CD4-positive, alpha-beta T cell treated with Interleukin-10 for 1 hour (primary cell): ENCODE data around the gene CALM3.
"Not testable (repeated sequence)": the region's sequence is repeated elsewhere in the genome, so short reads cannot be mapped to it uniquely, and the experiment has no call there.

Experiments
- DNase-seq: peaks from one replicate; pipeline ENCODE4 v3.0.0-alpha.2; 2020

The CALM3 gene

DNA sequence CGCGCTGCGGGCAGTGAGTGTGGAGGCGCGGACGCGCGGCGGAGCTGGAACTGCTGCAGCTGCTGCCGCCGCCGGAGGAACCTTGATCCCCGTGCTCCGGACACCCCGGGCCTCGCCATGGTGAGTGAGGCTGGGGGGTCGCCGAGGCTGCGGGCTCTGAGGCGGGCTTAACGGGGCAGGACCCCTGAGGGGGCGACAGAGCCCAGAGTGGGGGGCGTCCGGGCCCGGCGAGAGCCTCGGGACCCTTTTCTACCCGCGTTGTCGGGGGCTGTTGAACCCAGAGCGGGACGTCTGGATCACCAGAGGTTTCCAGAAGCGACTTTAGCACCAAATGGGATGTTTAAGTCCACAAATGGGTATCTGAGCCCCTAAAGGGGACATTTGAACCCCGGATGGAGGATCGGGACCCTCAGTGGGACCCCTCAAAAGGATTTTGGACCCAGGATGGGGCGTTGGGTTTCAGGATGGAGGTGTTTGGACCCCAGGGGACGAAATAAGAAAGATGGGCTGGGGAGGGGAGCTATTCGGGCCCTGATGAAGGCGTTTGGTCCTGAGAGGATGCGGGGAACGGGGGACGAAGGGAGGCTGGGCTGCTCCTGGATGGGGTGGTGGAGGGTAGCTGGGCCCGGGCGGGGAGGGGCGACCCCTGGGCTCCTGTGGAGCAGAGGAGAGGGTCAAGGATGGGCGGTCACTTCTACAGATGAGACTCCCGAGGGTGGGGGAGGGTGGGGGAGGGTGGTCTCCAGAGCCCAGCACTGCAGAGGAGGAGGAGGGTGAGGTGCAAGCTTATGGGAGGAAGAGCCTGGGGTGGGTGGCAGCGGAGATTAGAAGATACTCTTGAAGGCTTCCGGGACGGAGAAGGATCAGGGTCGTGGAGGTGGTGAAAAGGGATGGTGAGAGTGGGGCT, at the start of gene CALM3:
TSS of gene CALM3 (plus strand) at position 13 of the 907 bp plus-strand sequence. CDS start at position 118, 105 bp downstream.
- DNase-seq, result no peak

DNA sequence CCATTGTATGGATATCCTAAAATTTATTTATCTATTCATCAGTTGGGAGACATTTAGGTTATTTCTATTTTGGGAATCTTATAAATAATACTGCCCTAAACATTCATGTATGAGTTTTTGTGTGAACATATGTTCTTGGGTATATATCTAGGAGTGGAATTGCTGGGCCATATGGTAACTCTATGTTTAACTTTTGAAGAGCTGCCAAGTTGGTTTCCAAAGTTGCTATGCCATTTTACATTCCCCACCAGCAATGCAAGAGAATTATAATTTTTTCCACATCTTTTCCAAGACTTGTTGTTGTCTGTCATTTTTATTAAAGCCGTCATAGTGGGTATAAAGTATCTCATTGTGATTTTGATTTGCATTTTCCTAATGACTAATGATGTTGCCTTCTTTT, 48.2 kb upstream of the CALM3 start:
- DNase-seq, result no peak

DNA sequence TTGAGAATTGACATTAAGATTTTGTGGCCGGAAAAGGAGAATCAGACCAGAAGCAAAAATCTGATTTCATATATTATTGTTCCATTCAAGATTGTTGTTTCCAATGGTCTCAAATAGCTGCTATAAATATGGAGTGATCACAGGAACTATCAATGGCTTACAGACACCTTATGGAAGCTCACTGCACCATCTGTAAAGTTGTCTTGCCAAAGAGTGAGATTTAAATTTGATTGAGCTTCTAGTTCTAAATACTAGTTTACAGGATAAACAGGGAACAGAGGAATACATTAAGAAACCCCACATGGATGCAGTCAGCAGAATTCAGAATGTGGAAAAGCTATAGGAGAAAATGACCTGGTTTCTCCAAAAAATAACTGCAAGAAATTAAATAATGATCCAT, 47.0 kb upstream of the CALM3 start:
- no peak for DNase-seq

DNA sequence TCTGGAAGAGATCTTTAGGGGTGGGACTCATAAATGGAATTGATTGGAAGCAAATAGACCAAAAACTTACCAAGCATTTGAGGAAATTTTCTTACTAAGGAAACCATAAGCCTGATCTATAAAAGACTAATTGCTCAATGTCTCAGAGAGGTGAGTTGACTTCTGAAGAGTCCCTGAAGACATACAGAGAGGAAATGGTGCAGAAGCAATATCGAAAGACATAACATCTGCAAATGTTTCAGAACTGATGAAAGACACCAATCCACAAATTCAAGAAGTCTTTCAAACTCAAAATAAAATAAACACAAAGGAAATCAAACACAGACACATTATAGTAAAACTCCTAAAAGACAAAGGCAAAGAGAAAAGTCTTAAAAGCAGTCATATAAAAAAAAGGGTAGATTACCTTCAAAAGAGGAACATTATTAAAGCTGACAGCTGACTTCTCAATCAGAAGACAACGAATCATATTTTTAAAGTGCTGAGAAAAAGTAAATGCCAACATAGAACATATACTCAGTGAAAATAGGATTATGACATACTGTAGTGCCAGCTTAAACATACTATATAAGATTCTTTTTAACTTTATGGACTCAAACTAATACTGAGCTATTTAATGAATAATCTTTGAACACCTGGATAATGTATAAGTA, 45.4 kb upstream of the CALM3 start:
- DNase-seq, result no peak

DNA sequence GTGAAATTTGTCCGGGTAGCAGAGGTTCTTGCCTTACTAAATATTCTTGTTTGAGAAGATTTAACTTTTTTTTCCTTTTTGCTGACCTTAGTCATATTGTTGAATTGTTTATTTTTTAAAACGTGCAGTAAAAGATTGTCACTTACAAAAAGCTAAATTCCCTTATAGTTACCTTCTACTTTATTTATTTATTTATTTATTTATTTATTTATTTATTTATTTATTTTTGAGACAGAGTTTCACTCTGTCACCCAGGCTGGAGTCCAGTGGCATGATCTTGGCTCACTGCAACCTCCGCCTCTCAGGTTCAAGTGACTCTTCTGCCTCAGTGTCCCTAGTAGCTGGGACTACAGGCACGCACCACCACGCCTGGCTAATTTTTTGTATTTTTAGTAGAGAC, 44.7 kb upstream of the CALM3 start:
- not testable (repeated sequence) for DNase-seq

DNA sequence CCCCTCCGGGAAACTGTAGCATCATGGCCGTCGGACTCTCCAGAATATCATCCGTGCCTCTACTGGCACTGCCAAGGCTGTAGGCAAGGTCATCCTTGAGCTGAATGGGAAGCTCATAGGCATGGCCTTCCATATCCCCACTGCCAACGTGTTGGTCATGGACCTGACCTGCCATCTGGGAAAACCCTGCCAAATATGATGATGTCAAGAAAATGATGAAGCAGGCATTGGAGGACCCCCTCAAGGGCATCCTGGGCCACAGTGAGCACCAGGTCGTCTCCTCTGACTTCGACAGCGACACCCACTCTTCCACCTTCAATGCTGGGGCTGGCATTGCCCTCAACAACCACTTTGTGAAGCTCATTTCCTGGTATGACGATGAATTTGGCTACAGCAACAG, 41.9 kb upstream of the CALM3 start:
- DNase-seq, result no peak

DNA sequence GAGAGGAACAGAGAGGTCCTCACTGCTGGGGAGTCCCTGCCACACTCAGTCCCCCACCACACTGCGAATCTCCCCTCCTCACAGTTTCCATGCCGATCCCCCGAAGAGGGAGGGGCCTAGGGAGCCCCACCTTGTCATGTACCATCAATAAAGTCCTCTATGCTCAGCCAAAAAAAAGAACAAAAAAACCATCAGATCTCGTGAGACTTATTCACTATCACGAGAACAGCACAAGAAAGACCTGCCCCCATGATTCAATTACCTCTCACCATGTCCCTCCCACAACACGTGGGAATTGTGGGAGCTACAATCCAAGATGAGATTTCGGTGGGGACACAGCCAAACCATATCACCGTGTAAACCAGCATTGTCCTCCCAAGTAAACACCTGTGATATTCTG, 41.5 kb upstream of the CALM3 start:
- DNase-seq, result not testable (repeated sequence)

DNA sequence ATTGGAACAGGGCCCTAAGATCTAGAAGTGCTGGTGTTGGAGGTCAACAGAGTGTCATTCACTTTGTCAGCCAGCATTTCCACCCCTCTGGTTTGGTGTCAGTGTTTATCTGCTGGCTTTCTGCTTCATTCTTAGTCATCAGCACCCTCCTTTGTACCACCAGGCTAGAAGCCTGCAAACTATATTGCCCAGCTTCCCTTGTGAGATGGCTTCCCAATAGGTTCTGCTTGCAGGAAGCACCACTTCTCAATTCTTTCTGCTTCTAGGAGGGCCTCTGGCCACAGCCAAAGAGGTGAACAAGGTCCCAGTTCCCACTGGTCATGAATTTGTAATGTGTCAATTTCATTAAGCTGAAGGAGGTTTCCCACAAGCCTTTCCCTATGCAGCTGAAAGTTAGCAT, 36.4 kb upstream of the CALM3 start:
- DNase-seq, result no peak

DNA sequence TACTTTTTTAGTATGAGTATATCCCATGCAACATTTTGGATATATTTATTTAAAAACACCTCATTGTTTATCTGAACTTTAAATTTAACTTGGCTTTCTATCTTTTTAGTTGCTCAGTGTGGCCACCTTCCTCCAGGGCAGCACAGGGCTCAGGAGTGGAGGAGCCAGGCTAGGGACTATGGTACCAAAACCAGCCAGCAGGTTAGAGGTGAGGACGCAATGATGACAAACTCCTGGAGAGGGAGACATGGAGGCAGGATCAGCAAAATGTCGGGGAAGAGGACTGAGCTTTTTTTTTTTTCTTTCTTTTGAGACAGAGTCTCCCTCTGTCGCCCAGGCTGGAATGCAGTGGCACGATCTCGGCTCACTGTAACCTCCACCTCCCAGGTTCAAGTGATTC, 29.6 kb upstream of the CALM3 start:
- DNase-seq, result peak; percentile 17

DNA sequence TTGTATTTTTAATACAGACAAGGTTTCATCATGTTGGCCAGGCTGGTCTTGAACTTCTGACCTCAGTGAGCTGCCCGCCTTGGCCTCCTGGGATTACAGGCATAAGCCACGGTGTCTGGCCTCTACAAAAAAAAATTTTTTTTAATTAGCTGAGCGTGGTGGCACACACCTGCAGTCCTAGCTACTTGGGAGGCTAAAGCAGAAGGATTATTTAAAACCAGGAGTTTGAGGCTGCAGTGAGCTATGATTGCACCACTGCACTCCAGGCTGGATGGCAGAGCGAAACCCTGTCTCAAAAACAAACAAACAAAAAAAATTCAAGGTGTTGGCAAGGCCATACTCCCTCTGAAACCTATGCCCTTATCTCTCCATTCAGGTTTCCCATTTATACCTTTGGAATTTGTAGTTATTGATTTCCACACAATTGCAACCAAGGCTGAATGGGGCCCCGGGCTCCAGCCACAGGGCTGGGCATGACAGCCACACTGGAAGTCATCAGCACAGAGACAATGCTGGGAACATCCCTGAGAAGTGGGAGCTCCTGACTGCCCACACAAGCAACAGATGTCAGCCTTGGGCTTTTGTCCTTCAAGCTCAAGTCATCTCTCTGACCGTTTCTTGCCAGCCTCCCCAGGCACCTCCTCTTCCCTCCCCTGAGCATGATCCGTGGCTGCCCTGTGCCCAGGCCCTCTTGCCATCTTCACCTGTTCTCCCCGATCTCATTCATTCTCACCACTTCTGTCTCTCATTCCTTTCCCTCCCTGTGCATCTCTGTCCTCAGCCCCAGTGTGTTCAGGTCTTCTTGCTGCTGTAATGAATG, 27.2 kb upstream of the CALM3 start:
- DNase-seq, result no peak

DNA sequence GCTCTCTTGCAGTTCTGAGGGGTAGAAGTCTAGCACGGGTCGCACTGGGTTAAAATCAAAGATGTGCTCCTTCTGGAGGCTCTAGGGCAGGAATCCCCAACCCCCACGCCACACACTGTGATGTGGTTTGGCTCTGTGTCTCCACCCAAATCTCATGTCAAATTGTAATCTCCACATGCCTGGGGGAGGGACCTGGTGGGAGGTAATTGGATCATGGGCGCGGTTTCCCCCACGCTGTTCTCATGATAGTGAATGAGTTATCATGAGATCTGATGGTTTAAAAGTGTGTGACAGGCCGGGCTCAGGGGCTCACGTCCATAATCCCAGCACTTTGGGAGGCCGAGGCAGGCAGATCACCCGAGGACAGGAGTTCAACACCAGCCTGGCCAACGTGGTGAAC, 26.6 kb upstream of the CALM3 start:
- DNase-seq, result peak; percentile 40

DNA sequence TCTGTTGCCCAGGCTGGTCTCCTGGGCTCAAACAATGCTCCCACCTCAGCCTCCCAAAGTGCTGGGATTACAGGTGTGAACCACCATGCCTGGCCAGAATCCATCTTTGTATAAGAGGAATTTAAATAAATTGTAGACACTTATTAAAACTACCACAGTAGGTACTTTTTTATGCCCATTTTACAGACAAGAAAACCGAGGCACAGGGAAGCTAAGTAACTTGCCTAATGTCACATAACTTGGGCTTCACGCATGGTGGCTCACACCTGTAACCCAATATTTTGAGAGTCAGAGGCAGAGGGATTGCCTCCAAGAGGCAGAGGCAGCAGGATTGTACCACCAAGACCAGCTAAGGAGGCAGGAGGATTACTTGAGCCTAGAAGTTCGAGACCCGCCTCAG, 22.7 kb upstream of the CALM3 start:
- DNase-seq, result no peak

DNA sequence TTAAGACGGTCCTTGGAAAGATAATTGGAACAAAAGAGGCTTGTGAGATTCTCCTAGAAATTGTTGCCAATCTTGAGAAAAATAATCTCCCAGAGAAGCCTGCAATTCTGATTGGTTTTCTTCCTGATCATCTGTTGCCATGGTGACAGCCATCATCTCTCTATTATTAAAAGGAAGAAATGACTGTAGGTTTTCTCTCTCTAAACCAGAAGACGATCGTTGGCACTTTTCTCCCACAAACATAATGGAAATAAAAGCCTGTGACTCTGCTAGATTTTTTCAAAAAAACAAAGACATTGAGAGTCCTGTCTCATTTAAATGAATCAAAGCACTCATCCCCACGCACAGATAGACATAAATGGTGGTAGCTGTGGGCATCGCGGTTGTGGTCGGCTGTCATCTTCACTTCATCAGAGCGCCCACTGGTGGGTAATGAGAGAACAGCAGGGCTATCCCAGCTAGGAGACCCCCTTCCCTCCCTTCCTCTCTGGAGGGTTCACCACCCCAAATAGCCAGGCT, 21.7 kb upstream of the CALM3 start:
- DNase-seq, result no peak

DNA sequence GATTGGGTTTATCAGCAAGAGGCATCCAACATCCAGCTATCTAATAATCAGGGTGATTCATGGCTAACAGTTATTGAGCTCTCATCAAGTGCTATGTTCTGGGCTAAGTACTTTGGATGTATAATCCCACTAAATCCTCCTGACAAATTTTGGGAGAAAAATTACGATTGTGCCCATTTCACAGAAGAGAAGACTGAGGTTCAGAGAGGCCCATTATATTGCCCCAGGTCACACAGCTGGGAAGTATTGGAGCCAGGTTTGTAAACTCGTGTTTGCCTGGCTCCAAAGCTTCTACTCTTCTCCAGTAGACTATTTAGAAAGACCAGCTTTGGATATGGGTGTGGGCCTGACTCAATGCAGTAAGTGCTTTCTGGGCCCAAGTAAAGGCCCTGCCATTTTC, 20.9 kb upstream of the CALM3 start:
- DNase-seq, result no peak

DNA sequence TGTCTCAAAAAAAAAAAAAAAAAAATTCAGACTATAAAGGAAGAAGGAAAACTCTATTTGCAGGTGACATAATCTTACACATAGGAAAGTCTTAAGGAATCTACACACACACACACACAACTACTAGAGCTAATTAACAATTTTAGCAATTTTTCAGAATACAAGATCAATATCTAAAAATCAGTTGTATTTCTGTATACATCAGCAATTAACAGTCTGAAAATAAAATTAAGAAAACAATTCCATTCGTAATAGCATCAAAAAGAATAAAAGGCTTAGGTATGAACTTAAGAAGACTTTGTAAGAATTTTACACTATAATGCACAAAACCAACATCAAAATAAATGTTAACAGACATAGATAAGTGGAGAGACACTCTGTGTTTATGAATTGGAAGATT, 15.6 kb upstream of the CALM3 start:
- no peak for DNase-seq

DNA sequence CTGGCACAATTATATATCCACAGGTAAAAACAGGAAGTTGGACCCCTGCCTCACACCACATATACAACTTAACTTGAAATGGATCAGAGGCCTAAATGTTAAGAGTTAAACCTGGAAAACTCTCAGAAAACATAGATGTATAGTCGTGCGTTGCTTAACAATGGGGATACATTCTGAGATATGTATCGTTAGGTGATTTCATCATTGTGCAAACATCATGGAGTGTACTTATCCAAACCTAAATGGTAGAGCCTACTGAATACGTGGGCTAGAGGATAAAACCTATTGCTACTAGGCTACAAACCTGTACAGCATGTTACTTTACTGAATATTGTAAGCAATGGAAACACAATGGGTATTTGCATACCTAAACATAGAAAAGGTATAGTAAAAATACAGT, 14.8 kb upstream of the CALM3 start:
- DNase-seq, result no peak

DNA sequence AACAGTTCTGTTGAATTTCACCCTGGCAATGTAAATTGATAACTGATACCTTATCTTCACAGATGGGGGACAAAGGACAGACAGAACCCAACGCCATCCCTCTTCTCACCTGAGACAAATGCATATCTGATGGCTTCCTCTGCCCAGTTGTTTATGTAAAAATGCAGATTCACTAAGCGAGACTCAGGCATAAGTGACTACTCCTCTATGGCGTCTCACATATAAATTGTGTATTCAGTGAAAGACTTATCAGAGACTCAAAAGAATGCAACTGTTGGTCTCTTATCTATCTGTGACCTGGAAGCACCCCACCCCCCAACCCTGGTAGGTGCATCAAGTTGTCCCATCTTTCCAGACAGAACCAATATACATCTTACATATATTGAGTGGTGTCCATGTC, 13.3 kb upstream of the CALM3 start:
- no peak for DNase-seq

DNA sequence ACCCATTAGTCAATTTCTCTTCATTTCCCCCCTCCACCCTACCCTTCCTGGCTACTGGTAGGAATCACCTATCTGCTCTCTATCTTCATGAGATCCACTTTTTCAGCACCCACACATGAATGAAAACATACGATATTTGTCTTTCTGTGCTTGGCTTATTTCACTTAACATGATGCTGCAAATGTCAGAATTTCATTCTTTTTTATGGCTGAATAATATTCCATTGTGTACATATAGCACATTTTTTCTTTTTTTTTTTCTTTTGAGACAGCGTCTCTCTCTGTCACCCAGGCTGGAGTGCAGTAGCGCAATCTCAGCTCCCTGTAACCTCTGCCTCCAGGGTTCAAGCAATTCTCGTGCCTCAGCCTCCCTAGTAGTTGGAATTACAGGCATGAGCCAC, 9.9 kb upstream of the CALM3 start:
- no peak for DNase-seq

DNA sequence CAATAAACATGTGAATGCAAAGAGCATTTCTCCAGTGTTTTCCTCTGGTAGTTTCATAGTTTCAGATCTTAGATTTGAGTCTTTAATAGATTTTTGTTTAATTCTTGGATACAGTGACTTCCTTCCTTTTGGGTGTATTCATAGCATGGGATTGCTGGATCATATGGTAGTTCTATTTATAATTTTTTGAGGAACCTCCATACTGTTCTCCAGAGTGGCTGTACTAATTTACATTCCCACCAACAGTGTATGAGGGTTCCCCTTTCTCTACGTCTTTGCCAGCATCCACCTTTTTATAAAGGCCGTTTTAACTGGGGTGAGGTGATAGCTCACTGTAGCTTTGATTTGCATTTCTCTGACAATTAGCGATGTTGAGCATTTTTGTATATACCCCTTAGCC, 9.3 kb upstream of the CALM3 start:
- no peak for DNase-seq

DNA sequence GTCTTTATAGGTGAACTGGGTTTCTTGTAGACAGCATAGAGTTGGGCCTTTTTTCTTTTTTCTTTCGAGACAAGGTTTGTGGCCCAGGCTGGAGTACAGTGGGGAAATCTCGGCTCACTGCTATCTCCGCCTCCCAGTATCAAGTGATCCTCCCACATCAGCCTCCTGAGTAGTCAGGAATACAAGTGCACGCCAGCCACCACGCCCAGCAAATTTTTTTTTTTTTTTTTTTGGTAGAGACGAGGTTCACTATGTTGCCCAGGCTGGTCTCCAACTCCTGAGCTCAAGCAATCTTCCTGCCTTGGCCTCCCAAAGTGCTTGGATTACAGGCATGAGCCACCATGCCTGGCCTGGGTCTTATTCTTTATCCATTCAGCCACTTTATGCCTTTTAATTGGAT, 5.1 kb upstream of the CALM3 start:
- DNase-seq, result no peak

DNA sequence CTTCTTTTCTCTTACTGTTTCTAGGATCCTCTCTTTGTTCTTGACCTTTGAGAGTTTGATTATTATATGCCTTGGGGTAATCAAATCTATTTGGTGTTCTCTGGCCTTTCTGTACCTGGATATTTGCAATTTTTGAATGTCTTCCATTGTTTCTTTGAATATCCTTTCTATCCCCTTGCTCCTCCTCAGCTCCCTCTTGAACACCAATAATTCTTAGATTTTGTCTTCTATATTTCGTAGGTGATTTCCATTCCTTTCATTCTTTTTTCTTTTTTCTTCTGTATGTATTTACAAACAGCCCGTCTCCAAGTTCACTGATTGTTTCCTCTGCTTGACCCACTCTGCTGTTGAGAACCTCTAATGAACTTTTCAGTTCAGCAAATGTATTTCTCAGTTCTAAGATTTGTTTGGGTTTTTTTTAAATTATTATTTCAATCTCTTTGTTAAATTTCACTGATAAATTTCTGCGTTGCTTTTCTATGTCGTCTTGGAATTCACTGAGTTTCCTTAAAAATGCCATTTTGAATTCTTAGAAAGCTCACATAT, 2.7 kb upstream of the CALM3 start:
- DNase-seq, result no peak

DNA sequence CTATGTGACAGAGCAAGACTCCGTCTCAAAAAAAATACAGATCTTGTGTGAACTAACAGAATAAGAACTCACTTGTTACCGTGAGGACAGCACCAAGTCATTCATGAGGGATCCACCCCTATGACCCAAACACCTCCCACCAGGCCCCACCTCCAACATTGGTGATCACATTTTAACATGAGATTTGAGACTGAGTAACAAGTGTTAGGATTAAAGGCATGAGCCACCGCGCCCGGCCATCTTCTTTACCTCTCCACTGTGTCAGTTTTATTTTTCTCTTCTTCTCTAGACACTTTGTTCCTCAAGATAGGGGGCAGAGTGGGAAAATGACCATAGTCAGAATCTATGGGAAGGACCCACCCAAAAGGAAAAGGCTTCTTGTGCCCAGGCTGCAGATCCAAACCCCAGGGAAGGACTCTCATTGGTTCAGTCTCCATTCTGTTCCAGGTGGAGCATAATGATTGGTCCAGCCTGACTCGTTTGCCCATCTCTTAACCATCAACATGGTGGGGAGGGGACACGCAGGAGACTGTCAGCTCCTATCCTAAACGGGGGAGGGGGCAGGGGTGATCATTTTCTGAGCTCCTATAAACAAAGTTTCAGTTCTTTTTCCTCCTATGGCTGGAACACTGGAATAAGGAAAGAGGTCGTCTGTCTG, 1.3 kb upstream of the CALM3 start:
- DNase-seq, result no peak
